NOMO-1 treated with dmso at 0.1 percent for 144 hours (cell line): ENCODE measurements around the gene GSTP1.
A peak's percentile ranks its signal among the peaks of the same experiment; 100 is the strongest.
"Not testable (repeated sequence)": the region's sequence is repeated elsewhere in the genome, so short reads cannot be mapped to it uniquely, and the experiment has no call there.

Experiments
- DNase-seq: peaks from one replicate; lab custom pipeline; 2025; ENCODE audit not compliant: unreplicated experiment; lab: John Stamatoyannopoulos, UW

Gene GSTP1

DNA sequence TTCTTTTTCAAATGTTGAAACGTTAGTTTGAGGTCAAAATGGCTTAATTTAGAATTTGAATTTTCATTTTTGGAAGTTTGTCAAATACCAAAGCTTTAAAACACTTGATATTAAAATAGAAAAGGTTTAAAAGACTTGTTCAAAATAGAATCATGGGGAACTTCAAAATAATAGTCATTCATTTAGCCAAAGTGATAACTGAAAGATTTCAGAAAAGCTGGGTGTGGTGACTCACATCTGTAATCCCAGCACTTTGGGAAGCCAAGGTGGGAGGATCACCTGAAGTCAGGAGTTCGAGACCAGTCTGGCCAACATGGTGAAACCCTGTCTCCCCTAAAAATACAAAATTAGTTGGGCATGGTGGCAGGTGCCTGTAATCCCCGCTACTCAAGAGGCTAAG is 10.9 kb downstream of the GSTP1 start:
- DNase-seq, result no peak

- DNase-seq, result no peak
These were observed 13.2 kb downstream of the GSTP1 start for GRCh38 chr11:67596753-67597300.

DNA sequence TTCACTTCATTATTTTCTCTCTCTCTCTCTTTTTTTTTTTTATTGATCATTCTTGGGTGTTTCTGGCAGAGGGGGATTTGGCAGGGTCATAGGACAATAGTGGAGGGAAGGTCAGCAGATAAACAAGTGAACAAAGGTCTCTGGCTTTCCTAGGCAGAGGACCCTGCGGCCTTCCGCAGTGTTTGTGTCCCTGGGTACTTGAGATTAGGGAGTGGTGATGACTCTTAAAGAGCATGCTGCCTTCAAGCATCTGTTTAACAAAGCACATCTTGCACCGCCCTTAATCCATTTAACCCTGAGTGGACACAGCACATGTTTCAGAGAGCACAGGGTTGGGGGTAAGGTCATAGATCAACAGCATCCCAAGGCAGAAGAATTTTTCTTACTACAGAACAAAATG is 13.8 kb downstream of the GSTP1 start:
- not testable (repeated sequence) for DNase-seq

- not testable (repeated sequence) for DNase-seq
These were observed 14.4 kb downstream of the GSTP1 start for GRCh38 chr11:67597963-67598362.

DNA sequence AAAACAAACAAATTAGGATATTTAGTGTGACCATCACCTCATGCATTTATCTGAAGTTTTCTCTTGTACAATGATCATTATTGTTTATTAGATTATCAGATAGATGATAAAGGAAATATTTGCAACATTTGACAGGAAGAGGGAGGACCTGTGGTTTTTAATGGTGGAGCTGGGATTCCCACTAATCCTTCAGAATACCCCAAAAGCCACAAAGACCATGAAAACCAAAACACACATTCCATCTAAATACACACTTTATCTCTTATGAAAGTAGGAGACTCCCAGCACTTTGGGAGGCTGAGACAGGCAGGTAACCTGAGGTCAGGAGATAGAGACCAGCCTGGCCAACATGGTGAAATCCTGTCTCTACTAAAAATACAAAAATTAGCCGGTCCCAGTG is 15.5 kb downstream of the GSTP1 start:
- no peak for DNase-seq

DNA sequence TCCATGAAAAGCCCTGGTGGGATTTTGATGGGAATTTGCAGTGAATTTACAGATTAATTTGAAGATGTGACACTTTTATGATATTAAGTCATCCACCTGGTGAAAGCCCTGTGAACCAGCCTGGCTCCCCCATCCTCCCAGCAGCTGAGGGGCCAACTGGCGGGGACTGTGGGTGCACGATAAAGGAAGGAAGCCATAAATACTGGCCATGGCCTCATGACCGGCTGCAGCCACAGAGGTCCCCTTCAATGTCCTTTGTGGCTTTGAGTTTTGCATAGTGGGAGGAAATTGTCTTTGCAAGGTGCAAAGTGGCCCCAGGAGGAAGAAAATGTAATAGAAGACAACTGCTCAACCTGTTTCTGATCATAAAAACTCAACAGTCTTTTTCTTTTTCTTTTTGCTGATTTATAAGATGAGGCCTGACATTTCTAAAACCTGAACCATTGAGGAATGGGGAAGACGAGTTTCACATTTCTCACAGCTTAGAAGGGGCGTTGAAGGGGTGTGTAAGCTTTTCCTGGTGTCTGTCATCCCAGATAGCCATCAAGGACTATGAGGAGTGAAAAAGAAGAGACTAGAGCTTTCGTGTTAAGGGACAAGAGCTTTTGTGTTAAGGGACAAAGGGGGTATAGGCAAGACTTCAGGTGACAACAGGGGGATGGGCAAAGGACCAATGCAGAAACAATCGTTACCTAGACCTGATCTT is 16.9 kb downstream of the GSTP1 start:
- DNase-seq, result peak; percentile 85

DNA sequence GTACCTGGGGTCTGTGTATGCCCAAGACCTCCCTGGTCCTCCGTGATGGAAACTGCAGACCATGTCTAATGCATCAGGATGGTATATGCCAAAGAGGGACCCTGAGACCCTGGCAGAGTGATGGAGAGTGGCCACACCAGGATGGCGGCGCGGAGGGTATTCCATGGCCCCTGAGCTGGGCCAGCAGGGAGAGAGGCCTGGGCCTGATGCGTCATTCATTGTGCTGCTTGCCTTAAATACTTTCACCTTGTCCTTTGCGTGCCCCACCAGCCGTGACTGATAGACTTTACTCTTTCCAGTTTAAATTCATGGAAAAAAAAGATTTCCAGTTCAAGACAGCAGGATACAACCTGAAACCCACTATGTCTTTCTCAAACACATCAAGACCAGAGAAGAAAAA is 17.5 kb downstream of the GSTP1 start:
- DNase-seq, result no peak

DNA sequence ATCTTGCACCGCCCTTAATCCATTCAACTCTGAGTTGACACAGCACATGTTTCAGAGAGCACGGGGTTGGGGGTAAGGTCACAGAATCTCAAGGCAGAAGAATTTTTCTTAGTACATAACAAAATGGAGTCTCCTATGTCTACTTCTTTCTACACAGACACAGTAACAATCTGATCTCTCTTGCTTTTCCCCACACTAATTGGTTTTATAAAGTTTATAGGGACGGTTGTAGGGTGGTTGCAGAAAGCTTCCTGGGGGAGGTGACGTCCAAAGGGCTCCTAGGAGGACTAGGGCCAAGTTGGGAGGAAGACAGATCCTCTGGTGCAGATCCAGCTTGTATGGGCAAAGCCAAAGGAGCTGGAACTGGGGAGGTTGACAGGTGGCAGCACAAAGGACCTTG is 20.5 kb downstream of the GSTP1 start:
- DNase-seq, result not testable (repeated sequence)

GRCh38 chr11:67604815-67605214 is 21.2 kb downstream of the GSTP1 start:
- DNase-seq, result no peak

- DNase-seq, result no peak
These were observed 21.8 kb downstream of the GSTP1 start for GRCh38 chr11:67605231-67606011.

DNA sequence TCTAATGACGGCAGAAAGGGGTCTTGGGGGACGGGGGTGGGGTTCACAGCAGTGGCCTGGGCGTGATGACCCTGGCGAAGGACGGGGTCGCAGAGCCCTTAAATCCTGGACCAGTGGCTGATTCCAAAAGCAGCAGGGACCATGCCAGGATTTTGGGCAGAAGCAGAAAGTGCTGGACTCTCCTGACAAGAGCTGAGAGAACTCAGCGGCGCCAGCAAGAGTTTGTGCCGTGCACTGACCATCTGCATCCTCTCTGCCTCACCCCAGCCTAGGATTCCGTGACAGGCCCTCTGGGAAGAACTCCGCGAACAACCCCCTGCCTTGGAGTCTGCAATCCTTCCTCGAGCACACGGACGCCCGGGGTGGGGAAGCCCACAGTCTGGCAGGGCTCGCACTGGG is 22.5 kb downstream of the GSTP1 start:
- no peak for DNase-seq

GRCh38 chr11:67606492-67607295 is 23.1 kb downstream of the GSTP1 start, which contains the start of gene NDUFV1:
TSS of gene NDUFV1 (plus strand) at chr11:67606936. CDS start at chr11:67607005, 69 bp downstream.
- peak; percentile 92 for DNase-seq

DNA sequence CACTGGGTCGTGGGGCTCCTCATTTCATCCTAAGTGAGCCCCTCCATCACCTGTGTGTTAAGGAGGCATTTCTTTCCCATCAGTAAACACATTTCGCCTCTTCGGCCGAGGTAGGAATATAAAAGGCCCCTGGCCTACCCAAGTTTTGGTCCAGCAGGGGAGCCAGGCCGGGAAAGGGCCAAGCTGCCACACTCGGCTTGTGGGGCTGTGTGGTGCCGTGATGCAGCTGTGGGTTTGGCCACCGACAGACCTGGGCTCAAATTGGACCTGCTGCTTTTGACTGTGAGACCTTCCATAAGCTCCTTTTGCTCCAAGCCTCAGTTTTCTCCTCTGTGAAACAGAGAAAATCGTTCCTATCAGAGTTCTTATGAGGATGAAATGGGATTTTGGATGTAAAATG is 23.9 kb downstream of the GSTP1 start:
- no peak for DNase-seq

DNA sequence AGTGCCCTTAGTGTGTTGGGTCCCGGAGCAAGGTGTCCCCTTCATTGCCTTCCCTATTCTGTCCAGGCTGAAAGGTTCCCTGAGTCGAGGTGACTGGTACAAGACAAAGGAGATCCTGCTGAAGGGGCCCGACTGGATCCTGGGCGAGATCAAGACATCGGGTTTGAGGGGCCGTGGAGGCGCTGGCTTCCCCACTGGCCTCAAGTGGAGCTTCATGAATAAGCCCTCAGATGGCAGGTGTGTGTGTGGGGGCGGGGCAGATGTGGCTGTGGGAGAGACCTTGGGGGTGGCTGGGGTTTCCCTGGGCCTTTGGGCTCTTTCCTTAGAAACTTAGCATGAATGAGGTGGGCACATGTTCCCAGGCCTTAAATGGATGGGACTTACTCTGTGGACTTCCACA is 24.9 kb downstream of the GSTP1 start:
- DNase-seq, result no peak

DNA sequence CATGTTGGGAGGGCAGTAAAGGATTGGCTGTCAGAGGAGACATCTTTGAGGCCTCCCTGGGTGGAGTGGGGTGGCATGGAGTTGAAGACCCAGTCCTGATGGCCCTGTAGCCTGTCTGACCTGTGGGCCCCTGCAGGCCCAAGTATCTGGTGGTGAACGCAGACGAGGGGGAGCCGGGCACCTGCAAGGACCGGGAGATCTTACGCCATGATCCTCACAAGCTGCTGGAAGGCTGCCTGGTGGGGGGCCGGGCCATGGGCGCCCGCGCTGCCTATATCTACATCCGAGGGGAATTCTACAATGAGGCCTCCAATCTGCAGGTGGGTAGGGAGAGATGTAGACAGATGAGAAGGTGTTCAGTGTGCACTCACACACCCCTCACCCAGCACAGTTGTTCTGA is 25.7 kb downstream of the GSTP1 start:
- DNase-seq, result no peak

- DNase-seq, result no peak
These were observed 26.8 kb downstream of the GSTP1 start for GRCh38 chr11:67610302-67610868.

GRCh38 chr11:67611165-67611564 is 27.6 kb downstream of the GSTP1 start:
- no peak for DNase-seq

GRCh38 chr11:67611704-67612587 is 28.3 kb downstream of the GSTP1 start:
- DNase-seq, result no peak

GRCh38 chr11:67612751-67613150 is 29.1 kb downstream of the GSTP1 start:
- DNase-seq, result no peak
